Epithelial cell of proximal tubule (primary cell): ENCODE results near the gene MRPL48. TPM values are rescaled to one million over a fixed set of nuclear protein-coding genes. Genes with fewer than 3 reads are reported as not detected.

ENCODE experiments used
- DNase-seq: peaks from one replicate; pipeline ENCODE4 v3.0.0-alpha.2; 2011; ENCODE audit warnings: low read depth
- H3K4me3 ChIP-seq: 2 replicates; pipeline ENCODE4 v1.5.1; 2011; ENCODE audit warnings: low read depth, mild to moderate bottlenecking, low read length
- total RNA-seq: library from RNA; depleted of rRNA; stranded (reverse); fragments of >200 nt; gene quantifications from 2 replicates; pipeline ENCODE4 v1.2.3, GENCODE V29; 2015
- TF ChIP-seq, protein P1 (sequence below): conservative IDR thresholded peaks from 2 replicates; pipeline ENCODE4 v1.5.1; 2012; ENCODE audit warnings: low read depth, mild to moderate bottlenecking, low read length

The MRPL48 gene
- total RNA-seq, 1 donor from 2014 or later, result 49.4 TPM

- TF ChIP-seq, protein P1, sequence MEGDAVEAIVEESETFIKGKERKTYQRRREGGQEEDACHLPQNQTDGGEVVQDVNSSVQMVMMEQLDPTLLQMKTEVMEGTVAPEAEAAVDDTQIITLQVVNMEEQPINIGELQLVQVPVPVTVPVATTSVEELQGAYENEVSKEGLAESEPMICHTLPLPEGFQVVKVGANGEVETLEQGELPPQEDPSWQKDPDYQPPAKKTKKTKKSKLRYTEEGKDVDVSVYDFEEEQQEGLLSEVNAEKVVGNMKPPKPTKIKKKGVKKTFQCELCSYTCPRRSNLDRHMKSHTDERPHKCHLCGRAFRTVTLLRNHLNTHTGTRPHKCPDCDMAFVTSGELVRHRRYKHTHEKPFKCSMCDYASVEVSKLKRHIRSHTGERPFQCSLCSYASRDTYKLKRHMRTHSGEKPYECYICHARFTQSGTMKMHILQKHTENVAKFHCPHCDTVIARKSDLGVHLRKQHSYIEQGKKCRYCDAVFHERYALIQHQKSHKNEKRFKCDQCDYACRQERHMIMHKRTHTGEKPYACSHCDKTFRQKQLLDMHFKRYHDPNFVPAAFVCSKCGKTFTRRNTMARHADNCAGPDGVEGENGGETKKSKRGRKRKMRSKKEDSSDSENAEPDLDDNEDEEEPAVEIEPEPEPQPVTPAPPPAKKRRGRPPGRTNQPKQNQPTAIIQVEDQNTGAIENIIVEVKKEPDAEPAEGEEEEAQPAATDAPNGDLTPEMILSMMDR, result no peak
- no peak for DNase-seq
- no peak overlapping the region for H3K4me3 ChIP-seq
These were observed 35.3 kb upstream of the MRPL48 start for GRCh38 chr11:73752216-73752867.

DNA sequence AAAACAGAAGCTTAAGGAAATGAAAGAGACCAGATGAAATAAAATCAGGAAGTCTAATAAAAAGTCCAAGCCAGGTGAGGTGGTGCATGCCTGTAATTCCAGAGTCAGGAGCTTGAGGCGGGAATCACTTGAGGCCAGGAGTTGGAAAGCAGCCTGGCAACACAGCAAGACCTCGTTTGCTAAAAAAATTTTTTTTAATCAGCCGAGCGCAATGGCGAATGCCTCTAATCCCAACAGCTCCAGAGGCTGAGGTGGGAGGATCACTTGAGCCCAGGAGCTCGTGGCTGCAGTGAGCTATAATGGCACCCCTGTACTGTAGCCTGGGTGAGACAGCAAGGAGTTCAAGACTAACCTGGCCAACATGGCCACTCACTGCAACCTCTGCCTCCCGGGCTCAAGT, 34.8 kb upstream of the MRPL48 start:
- no peak for DNase-seq
- no peak overlapping the region for H3K4me3 ChIP-seq
- TF ChIP-seq, protein P1, result no peak

DNA sequence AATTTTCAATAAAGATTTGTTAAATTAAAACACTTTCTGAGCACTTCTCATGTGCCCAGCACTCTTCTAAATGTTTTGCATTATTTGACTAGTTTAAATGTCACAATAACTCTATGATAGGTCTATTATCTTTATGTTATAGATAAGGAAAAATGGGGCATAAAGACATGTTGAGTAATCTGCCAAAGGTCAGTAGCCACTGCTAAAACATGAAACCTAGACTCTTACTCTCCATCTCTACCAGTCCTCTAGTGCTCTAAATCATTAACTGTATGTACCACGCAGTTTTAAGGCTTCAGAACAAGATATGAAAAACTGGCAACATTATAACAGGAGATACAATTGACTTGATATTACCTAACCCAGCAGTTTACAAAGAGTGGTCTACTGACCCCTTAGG, 33.7 kb upstream of the MRPL48 start:
- no peak for DNase-seq

GRCh38 chr11:73755670-73756069, 32.0 kb upstream of the MRPL48 start:
- no peak overlapping the region for H3K4me3 ChIP-seq
- no peak for DNase-seq
- TF ChIP-seq, protein P1, result no peak

More for the DNA sequence above, 33.7 kb upstream of the MRPL48 start:
- TF ChIP-seq, protein P1, result no peak
- no peak overlapping the region for H3K4me3 ChIP-seq

DNA sequence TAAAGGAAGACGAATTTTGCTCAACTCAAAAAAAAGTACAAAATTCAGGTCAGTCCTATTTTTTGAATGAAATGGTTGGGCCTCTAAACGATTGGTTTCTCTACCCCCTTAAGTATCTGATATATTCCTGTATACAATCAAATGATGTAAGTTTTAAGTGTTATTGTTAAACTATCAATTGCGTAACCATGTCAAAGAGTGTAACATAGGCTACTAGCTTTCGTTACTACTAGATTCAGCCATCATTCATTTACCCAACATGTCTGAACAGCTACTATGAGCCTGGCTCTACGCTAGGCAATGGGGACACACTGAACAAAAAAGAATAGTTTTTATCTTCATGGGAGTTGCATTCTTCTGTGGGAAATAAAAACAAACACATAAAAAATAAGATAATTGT, 30.1 kb upstream of the MRPL48 start:
- H3K4me3 ChIP-seq, result no peak overlapping the region
- TF ChIP-seq, protein P1, result no peak
- DNase-seq, result no peak

DNA sequence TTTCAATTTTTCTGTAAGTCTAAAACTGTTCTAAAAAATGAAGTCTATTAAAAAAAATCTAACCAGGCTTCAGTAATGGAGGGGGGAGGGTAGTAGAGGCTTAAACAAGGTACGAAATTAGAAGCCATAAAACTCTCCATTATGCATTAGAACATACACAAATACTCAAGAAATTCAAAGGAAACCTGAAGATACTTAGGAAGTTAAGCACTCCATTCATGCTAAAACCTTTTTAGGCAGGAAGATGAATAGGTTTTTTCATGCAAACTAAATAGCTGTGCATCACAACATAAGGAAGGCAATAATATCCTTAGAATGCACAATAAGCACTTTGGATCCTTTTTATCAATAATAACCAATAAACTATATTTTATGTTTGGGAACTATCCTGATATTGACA, 29.2 kb upstream of the MRPL48 start:
- DNase-seq, result no peak
- TF ChIP-seq, protein P1, result no peak
- H3K4me3 ChIP-seq, result peak overlapping the region; percentile 92

DNA sequence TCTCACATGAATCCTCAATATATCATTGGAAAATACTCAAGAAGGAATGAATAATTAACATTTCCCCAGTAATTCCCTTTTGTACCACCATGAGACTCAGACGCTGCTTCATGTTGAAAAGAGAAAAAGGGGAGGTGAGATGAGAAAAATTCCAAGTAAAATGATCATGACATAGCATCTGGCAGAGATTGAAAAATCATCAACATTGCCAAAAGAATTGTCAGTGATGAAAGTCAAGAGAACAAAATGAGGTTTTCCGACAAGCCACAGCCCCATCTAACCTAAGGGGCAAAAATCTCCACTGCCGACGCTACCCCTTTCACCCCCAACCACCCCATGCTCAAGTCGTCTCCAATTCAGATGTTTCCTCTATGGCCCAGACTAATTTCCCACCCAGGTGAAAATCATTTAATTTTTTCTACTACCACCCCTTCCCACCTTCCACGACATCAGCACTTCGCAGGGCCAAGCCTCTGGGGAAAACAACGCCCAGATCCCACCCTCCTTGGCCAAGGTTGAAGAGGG, 28.0 kb upstream of the MRPL48 start:
- no peak for DNase-seq
- peak overlapping the region; percentile 92 for H3K4me3 ChIP-seq
- TF ChIP-seq, protein P1, result peak; percentile 22
